ENCODE measurements around the gene SPATA2L. TPM values are rescaled to one million over a fixed set of nuclear protein-coding genes. Genes with fewer than 3 reads are reported as not detected.
A peak's percentile ranks its signal among the peaks of the same experiment; 100 is the strongest.

The SPATA2L gene
- total and polyA plus RNA-seq, 2 of the 13 experiments (the other 11 are each of a cell fraction or from before 2014, with no cell fraction given) = 9.1 to 20.7 TPM

GRCh38 chr16:89691986-89692569 lies 9.4 kb downstream of the SPATA2L start (continued):
- TF ChIP-seq TFE3 (CRISPR knock-in tag; IDR thresholded peaks at IDR 0.05) = no peak
- no peak for TF ChIP-seq ZNF670 (CRISPR knock-in tag; IDR thresholded peaks at IDR 0.05; ENCODE audit: borderline replicate concordance)
- TF ChIP-seq TOPORS (CRISPR knock-in tag; IDR thresholded peaks at IDR 0.05) = no peak
- no peak for TF ChIP-seq CBX5 (CRISPR knock-in tag; IDR thresholded peaks at IDR 0.05; ENCODE audit: borderline replicate concordance)
- no peak for TF ChIP-seq MAFF (IDR thresholded peaks at IDR 0.05; ENCODE audit: low read depth, low read length)
- TF ChIP-seq ZNF180 (CRISPR knock-in tag; IDR thresholded peaks at IDR 0.05; ENCODE audit: borderline replicate concordance, low read depth) = no peak
- peak; percentile 49 for TF ChIP-seq SAP130 (CRISPR knock-in tag; IDR thresholded peaks at IDR 0.05; ENCODE audit: low read depth)
- no peak for TF ChIP-seq ZNF639 (CRISPR knock-in tag; conservative IDR thresholded peaks at IDR 0.05)
- TF ChIP-seq ZBTB34 (CRISPR knock-in tag; IDR thresholded peaks at IDR 0.05) = no peak
- TF ChIP-seq CBX1 (IDR thresholded peaks at IDR 0.05; ENCODE audit: low read depth) = no peak
- no peak for TF ChIP-seq ZNF746 (CRISPR knock-in tag; IDR thresholded peaks at IDR 0.05)
- no peak for TF ChIP-seq ZNF136 (CRISPR knock-in tag; IDR thresholded peaks at IDR 0.05; ENCODE audit: low read depth)
- no peak for TF ChIP-seq ZNF775 (CRISPR knock-in tag; IDR thresholded peaks at IDR 0.05; ENCODE audit: borderline replicate concordance)
- no peak for TF ChIP-seq ZFAT (CRISPR knock-in tag; conservative IDR thresholded peaks at IDR 0.05)
- no peak for TF ChIP-seq ZNF382 (CRISPR knock-in tag; IDR thresholded peaks at IDR 0.05; ENCODE audit: borderline replicate concordance)
- no peak for TF ChIP-seq SP140L (CRISPR knock-in tag; IDR thresholded peaks at IDR 0.05; ENCODE audit: borderline replicate concordance)
- no peak for TF ChIP-seq CENPT (CRISPR knock-in tag; IDR thresholded peaks at IDR 0.05; ENCODE audit: low read depth)
- no peak for TF ChIP-seq ZFY (CRISPR knock-in tag; IDR thresholded peaks at IDR 0.05)
- TF ChIP-seq RFX5 (IDR thresholded peaks at IDR 0.05; ENCODE audit: low read depth, low read length) = no peak
- TF ChIP-seq ZFP91 (CRISPR knock-in tag; IDR thresholded peaks at IDR 0.05; ENCODE audit: borderline replicate concordance) = no peak
- no peak for TF ChIP-seq ZFP41 (CRISPR knock-in tag; IDR thresholded peaks at IDR 0.05; ENCODE audit: borderline replicate concordance)
- no peak for TF ChIP-seq THAP8 (CRISPR knock-in tag; IDR thresholded peaks at IDR 0.05; ENCODE audit: borderline replicate concordance)
- TF ChIP-seq ZFX (CRISPR knock-in tag; IDR thresholded peaks at IDR 0.05; ENCODE audit: low read depth) = no peak
